RWPE2 (cell line): Measurements from ENCODE around the gene SLC46A2.

Experiments
- ATAC-seq: fragments of 200-7000 bp; cut with Tn5 transposase; 3 replicates; pipeline ENCODE4 v1.9.1; 2021; ENCODE audit warnings: low read depth
- DNase-seq: peaks from one replicate; pipeline ENCODE4 v3.0.0-alpha.2; 2020; ENCODE audit warnings: low spot score
- H3K27ac ChIP-seq: fragments of 450-650 bp; 2 replicates; pipeline ENCODE4 v1.5.1; 2017; ENCODE audit warnings: mild to moderate bottlenecking; ENCODE audit not compliant: poor library complexity, severe bottlenecking
- H3K27me3 ChIP-seq: fragments of 250-450 bp; sonication (Bioruptor Pico); 2 replicates; pipeline ENCODE4 v1.5.1; 2021; ENCODE audit warnings: mild to moderate bottlenecking, moderate library complexity; ENCODE audit not compliant: insufficient read depth, poor library complexity, severe bottlenecking
- H3K36me3 ChIP-seq: fragments of 250-450 bp; sonication (Bioruptor Pico); 2 replicates; pipeline ENCODE4 v1.5.1; 2020; ENCODE audit warnings: low read depth, mild to moderate bottlenecking, moderate library complexity
- H3K4me1 ChIP-seq: fragments of 250-450 bp; sonication (Bioruptor Pico); 2 replicates; pipeline ENCODE4 v1.5.1; 2021; ENCODE audit warnings: mild to moderate bottlenecking, moderate library complexity; ENCODE audit not compliant: insufficient read depth, poor library complexity, severe bottlenecking
- H3K4me3 ChIP-seq: fragments of 250-450 bp; sonication (Bioruptor Pico); 2 replicates; pipeline ENCODE4 v1.5.1; 2021; ENCODE audit warnings: mild to moderate bottlenecking, moderate library complexity; ENCODE audit not compliant: severe bottlenecking
- H3K9me3 ChIP-seq: fragments of 250-450 bp; sonication (Bioruptor Pico); 2 replicates; pipeline ENCODE4 v1.5.1; 2021; ENCODE audit warnings: mild to moderate bottlenecking, moderate library complexity; ENCODE audit not compliant: severe bottlenecking
- TF ChIP-seq, protein P1 (sequence below): fragments of 450-650 bp; IDR thresholded peaks from one replicate; pipeline ENCODE4 v1.5.1; 2017; ENCODE audit warnings: mild to moderate bottlenecking, moderate library complexity; ENCODE audit not compliant: poor library complexity, severe bottlenecking

The SLC46A2 gene

DNA sequence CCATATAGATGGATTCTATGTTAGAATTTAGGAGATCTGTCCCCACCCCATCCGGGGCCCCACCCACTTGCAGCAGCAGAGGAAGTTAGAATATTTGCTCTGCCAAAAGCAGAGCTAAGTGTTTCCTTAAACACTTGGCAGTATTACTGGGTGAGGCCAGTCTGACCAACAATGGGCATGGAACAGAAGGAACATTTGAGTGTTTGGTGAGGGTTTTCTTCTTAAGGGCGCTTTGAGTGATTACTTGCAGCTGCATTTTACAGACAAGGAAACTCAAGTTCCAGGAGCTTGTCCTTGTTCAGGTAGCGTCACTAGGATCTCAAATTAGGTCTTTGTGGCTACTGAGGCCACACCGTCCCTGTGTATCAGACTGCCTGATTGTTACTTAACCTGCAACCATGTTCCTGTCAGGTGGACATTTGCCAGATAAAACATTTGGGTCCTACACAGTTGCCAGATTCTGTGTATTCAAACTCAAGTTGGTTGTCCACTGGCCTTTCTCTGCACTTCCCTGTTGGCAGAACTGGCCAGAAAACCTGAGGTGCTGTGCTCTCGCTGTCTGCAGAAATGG is 59.3 kb downstream of the SLC46A2 start:
- H3K36me3 ChIP-seq = no peaks in the 10 kb centered on the region
- H3K4me3 ChIP-seq = no peak overlapping the region
- H3K27me3 ChIP-seq = no peaks in the 10 kb centered on the region
- no peak for ATAC-seq
- H3K27ac ChIP-seq = no peak overlapping the region
- no peak for DNase-seq
- H3K9me3 ChIP-seq = no peaks in the 10 kb centered on the region
- TF ChIP-seq, protein P1, sequence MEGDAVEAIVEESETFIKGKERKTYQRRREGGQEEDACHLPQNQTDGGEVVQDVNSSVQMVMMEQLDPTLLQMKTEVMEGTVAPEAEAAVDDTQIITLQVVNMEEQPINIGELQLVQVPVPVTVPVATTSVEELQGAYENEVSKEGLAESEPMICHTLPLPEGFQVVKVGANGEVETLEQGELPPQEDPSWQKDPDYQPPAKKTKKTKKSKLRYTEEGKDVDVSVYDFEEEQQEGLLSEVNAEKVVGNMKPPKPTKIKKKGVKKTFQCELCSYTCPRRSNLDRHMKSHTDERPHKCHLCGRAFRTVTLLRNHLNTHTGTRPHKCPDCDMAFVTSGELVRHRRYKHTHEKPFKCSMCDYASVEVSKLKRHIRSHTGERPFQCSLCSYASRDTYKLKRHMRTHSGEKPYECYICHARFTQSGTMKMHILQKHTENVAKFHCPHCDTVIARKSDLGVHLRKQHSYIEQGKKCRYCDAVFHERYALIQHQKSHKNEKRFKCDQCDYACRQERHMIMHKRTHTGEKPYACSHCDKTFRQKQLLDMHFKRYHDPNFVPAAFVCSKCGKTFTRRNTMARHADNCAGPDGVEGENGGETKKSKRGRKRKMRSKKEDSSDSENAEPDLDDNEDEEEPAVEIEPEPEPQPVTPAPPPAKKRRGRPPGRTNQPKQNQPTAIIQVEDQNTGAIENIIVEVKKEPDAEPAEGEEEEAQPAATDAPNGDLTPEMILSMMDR = no peak
- no peaks in the 10 kb centered on the region for H3K4me1 ChIP-seq
